Osteoblast (primary cell): Measurements from ENCODE around the gene TSSK3. TPM values are rescaled to one million over a fixed set of nuclear protein-coding genes. Genes with fewer than 3 reads are reported as not detected.

Source experiments
- DNase-seq: peaks from one replicate; pipeline ENCODE4 v3.0.0; 2011; ENCODE audit warnings: low spot score, mixed read lengths; ENCODE audit not compliant: insufficient read length; ENCODE audit errors: missing footprints
- H2AFZ ChIP-seq: 2 replicates; pipeline ENCODE4 v1.6.0; 2011; ENCODE audit warnings: mild to moderate bottlenecking, low read length
- H3K27ac ChIP-seq: 2 replicates; pipeline ENCODE4 v1.5.1; 2011; ENCODE audit warnings: mild to moderate bottlenecking, low read depth, low read length, moderate library complexity
- H3K27me3 ChIP-seq: 2 replicates; pipeline ENCODE4 v1.6.0; 2012; ENCODE audit warnings: mild to moderate bottlenecking, control low read depth, inconsistent platforms, low read length, moderate library complexity; ENCODE audit not compliant: insufficient read depth
- H3K36me3 ChIP-seq: 2 replicates; pipeline ENCODE4 v1.5.1; 2011; ENCODE audit warnings: mild to moderate bottlenecking, low read length, control low read depth, moderate library complexity; ENCODE audit not compliant: insufficient read depth
- H3K4me1 ChIP-seq: 2 replicates; pipeline ENCODE4 v1.5.1; 2011; ENCODE audit warnings: mild to moderate bottlenecking, low read length, control low read depth, moderate library complexity; ENCODE audit not compliant: insufficient read depth
- H3K4me2 ChIP-seq: 2 replicates; pipeline ENCODE4 v1.6.0; 2011; ENCODE audit warnings: mild to moderate bottlenecking, low read length; ENCODE audit not compliant: insufficient read depth
- H3K4me3 ChIP-seq: fragments of 200-600 bp; sonication (generic); 3 replicates; pipeline ENCODE4 v1.5.1; 2012; ENCODE audit warnings: mild to moderate bottlenecking, low read length, inconsistent platforms; ENCODE audit not compliant: insufficient read depth
- H3K79me2 ChIP-seq: 2 replicates; pipeline ENCODE4 v1.6.0; 2012; ENCODE audit warnings: mild to moderate bottlenecking, low read length, control low read depth, inconsistent platforms; ENCODE audit not compliant: insufficient read depth
- H3K9me3 ChIP-seq: 2 replicates; pipeline ENCODE4 v1.5.1; 2011; ENCODE audit warnings: low read depth, low read length, control low read depth
- H4K20me1 ChIP-seq: 2 replicates; pipeline ENCODE4 v1.6.0; 2012; ENCODE audit warnings: mild to moderate bottlenecking, low read length, control low read depth; ENCODE audit not compliant: insufficient read depth
- total RNA-seq: library from RNA; depleted of rRNA; stranded (reverse); fragments of >200 nt; gene quantifications from 2 replicates; pipeline ENCODE4 v1.2.3, GENCODE V29; 2012
- TF ChIP-seq, protein P1 (sequence below): IDR thresholded peaks from 2 replicates; pipeline ENCODE4 v1.5.1; 2011; ENCODE audit warnings: mild to moderate bottlenecking, low read depth, low read length, moderate library complexity; ENCODE audit errors: extremely low read depth

The TSSK3 gene
- total RNA-seq, 1 donor = 1.8 TPM

GRCh38 chr1:32398401-32398800, 36.1 kb downstream of the TSSK3 start:
- no peak overlapping the region for H3K4me3 ChIP-seq
- peaks cover 8% of the 10 kb centered on the region for H3K79me2 ChIP-seq
- H3K27me3 ChIP-seq = no peaks in the 10 kb centered on the region
- H3K27ac ChIP-seq = no peak overlapping the region
- H3K36me3 ChIP-seq = no peaks in the 10 kb centered on the region
- TF ChIP-seq, protein P1, sequence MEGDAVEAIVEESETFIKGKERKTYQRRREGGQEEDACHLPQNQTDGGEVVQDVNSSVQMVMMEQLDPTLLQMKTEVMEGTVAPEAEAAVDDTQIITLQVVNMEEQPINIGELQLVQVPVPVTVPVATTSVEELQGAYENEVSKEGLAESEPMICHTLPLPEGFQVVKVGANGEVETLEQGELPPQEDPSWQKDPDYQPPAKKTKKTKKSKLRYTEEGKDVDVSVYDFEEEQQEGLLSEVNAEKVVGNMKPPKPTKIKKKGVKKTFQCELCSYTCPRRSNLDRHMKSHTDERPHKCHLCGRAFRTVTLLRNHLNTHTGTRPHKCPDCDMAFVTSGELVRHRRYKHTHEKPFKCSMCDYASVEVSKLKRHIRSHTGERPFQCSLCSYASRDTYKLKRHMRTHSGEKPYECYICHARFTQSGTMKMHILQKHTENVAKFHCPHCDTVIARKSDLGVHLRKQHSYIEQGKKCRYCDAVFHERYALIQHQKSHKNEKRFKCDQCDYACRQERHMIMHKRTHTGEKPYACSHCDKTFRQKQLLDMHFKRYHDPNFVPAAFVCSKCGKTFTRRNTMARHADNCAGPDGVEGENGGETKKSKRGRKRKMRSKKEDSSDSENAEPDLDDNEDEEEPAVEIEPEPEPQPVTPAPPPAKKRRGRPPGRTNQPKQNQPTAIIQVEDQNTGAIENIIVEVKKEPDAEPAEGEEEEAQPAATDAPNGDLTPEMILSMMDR = no peak
- peak overlapping the region; percentile 10 for H2AFZ ChIP-seq
- H3K9me3 ChIP-seq = no peaks in the 10 kb centered on the region
- H3K4me1 ChIP-seq = peaks cover 18% of the 10 kb centered on the region
- peaks cover under 1% of the 10 kb centered on the region for H4K20me1 ChIP-seq
- no peak for DNase-seq
- no peak overlapping the region for H3K4me2 ChIP-seq

DNA sequence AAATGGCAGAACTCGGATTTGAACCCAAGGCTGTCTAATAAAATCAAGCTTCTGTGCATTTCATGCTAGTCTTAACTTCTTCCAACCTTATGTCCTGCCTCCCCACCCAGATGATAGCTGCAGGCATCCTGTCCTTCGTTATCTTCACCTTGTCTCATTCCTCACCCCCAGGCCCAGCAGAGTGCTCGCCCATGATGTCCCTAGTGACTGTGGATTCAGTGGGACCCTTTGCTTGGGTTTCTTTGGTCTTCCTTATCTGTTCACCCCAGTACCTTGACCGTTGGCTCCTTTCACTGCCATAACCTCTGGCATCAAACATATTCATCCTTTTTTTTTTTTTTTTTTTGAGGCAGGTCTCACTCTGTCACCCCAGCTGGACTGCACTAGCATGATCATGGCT, 37.5 kb downstream of the TSSK3 start:
- Histone ChIP-seq H3K4me3 (no peak overlapping the region), H2AFZ (no peak overlapping the region), H3K27me3 (no peaks in the 10 kb centered on the region), H3K9me3 (no peaks in the 10 kb centered on the region), H3K4me1 (peaks cover 15% of the 10 kb centered on the region), H3K4me2 (no peak overlapping the region), H3K27ac (no peak overlapping the region), H3K79me2 (no peaks in the 10 kb centered on the region), H3K36me3 (no peaks in the 10 kb centered on the region), H4K20me1 (no peaks in the 10 kb centered on the region)
- no peak for DNase-seq
- TF ChIP-seq, protein P1 = no peak

GRCh38 chr1:32400876-32401631, 38.7 kb downstream of the TSSK3 start:
- Histone ChIP-seq H2AFZ (peak overlapping the region; percentile 75), H3K9me3 (no peaks in the 10 kb centered on the region), H3K27ac (peak overlapping the region; percentile 76), H3K36me3 (no peaks in the 10 kb centered on the region), H3K4me1 (peaks cover 8% of the 10 kb centered on the region), H4K20me1 (no peaks in the 10 kb centered on the region), H3K4me3 (no peak overlapping the region), H3K79me2 (no peaks in the 10 kb centered on the region), H3K4me2 (peak overlapping the region; percentile 57), H3K27me3 (no peaks in the 10 kb centered on the region)
- TF ChIP-seq, protein P1 = peak; percentile 94
- peak; percentile 97 for DNase-seq

DNA sequence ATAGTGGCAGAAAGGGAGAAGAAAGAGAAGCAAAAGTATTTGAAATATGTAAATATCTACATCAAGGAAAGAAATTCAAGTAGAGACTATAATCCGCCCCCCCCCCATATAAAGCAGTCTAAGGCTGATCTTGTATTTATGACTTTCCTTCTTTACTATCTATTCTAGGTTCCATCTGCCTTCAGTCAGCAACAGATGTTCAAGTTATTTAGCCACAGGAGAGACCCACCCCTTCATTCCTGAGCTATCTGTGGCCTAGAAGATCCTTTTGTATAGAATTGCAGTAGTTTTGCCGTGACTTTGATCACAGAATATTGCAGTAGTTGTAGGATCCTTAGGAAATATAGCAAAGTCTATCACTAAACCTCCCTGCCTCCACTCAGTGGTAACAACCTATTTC, 42.6 kb downstream of the TSSK3 start:
- Histone ChIP-seq H2AFZ (no peak overlapping the region), H3K27me3 (peaks cover 3% of the 10 kb centered on the region), H3K4me3 (no peak overlapping the region), H3K4me2 (no peak overlapping the region), H4K20me1 (no peaks in the 10 kb centered on the region), H3K9me3 (no peaks in the 10 kb centered on the region), H3K4me1 (peaks cover 8% of the 10 kb centered on the region), H3K79me2 (no peaks in the 10 kb centered on the region), H3K36me3 (no peaks in the 10 kb centered on the region), H3K27ac (no peak overlapping the region)
- no peak for DNase-seq
- TF ChIP-seq, protein P1 = no peak
